ENCODE data around the gene CTIF.

Gene CTIF

DNA sequence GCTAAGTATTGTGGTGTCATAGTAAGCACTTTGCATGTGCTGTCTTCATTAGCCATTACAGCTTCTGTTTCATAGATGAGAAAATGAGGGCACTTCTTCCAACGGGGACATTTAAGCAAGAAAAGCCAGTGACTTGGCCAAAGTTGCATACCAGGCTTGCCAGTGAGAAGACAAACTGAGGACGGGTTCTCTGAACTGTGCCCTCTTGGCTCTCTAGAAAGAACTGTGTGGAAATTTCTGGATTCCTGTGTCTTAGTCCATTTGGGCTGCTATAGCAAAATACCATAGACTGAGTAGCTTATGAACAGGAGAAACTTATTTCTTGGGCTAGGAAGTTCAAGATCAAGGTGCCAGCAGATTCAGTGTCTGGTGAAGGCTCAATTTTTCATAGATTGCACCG lies 13.3 kb downstream of the CTIF start:
- DNase-seq = no peak

DNA sequence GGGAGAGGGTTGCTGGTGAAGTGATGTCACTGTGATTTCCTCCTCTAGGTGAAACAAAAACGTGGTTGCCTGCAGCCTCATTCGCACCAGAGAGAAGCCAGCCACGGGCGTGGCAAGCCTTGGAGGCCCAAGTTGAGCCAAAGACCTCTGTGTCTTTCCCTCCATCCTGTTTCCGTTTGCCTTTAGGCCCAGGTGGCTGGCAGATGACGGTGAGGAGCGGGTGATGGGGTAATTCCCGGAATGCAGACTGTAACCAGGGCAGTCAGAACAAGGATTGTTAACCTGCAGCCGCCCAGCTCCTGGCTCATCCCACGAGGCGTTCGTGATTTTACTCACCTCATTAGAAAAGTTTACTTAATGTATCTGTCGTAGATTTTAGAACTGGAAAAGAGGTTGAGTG lies 14.4 kb downstream of the CTIF start:
- no peak for DNase-seq

DNA sequence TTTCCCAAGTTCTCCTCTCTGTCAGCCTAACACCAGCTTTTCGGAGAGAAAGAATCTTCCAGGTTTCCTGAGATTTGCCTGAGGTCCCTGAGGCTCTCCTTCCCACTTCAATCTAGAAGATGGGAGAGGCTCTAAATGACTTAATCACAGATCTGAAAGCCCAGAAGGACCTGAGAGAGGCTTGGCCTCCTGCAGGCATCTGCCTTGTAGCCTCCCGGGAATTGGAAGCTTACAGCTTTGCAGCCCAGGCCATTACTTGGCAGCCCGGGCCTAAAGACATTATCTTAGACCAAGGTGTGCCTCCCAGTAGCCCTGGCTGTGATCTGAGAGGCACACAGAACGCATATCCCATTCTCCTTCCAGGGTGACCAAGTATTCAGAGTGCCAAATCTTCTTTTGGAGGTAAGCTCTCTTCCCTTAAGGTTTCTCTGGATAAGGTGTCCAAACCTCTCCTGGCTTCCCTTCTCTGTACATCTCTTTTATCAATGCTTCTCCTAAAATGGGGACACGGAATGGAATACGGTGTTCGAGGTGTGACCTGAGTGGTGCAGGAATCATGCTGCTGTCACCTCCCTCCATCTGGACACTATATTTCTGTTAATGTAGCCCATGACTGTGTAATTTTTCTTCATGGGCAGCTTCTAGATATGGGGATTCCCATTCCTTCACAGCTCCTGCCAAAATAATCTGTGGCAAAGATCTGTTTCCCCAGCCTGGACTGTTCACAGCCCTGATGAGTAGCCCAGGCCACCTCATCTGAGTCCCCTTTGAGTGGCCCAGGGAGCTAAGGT lies 16.0 kb downstream of the CTIF start:
- DNase-seq = no peak

DNA sequence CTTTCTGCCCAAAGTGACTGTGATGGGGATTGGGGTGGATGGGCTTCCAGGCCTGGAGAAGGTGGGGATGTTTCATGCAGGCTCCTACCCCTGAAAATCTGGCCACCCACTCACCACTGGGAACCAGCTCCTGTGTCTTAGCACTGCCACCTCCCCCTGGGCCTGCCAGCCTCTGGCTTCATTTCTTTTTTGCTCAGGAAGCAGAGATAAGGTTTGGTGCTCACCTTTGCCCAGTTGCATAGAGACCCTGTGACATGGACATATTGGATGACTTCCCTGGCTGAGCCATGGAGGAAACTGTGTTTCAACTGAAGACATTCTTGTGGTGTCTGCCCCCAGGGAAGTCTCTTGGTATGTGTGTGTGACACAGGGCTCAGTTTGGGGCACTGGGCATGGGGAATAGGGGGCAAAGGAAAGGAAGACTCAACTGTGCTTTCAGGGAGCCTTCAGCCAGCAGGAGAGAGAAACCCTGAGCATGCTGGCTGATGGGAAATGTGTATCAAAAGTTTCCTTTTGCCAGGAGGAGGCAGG lies 16.7 kb downstream of the CTIF start:
- DNase-seq = no peak

DNA sequence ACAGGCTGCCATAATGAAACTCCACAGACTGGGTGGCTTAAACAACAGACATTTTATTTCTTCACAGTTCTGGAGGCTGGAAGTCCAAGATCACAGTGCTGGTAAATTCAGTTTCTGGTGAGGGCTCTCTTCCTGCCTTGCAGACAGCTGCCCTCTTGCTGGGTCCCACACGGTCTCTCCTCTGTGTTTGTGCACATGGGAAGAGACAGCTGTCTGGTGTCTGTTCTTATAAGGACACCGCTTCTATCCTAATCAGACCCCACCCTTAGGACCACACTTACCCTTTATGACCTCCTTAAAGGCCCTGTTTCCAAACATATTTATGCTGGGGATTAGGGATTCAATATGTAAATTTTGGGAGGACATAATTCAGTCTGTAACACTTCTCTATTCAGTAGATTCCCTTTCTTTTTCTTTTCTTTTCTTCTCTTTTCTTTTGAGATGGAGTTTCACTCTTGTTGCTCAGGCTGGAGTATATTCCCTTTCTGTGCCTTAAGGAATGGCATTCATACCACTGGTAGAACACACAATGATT lies 18.9 kb downstream of the CTIF start:
- no peak for DNase-seq

DNA sequence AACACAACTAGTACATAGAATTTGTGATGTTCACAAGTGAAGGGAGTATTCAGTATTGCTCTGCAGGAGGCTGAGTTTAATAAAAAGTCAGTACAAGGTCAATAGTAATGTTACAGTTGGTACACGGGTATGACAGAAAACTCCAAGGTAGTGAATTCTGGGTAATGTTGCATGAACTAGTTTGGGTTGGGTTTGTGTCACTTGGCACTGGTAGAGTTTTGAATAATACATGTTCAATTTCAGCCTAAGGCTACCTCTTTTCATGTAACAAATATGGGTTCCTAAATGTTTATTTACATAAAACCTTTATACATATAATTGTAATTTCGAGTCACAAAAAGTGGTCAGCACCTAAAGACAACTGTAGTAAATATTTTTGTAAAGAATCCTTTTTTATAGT lies 19.4 kb downstream of the CTIF start:
- DNase-seq = no peak

DNA sequence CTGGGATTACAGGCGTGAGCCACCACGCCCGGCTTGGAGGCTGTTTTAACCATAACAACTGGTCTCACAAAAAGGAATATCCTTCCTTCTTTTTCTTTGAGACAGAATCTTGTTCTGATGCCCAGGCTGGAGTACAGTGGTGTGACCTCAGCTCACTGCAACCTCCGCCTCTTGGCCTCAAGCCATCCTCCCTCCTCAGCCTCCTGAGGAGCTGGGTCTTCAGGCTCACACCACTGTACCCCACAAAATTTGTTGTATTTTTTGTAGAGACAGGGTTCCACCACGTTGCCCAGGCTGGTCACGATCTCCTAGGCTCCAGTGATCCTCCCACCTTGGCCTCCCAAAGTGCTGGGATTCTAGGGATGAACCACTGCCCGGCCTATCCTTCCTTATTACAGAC lies 21.7 kb downstream of the CTIF start:
- no peak for DNase-seq

DNA sequence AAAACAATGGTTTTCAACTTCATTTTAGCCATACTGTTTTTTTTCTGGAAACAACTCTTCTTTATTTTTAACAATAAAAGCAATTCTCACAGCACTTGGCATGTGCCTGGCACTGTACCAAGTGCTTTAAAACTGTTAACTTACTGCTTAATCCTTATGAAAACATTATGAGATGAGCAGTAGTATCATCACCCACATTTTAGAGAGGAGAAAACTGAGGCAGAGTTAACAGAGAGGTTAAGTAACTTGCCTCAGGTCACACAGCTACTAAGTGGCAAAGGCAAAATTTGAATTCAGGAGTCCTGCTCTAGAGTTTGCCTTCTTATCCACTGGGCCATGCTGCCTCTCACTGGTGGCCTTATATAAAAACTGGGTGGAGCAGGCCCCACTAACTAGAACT lies 23.2 kb downstream of the CTIF start:
- no peak for DNase-seq

DNA sequence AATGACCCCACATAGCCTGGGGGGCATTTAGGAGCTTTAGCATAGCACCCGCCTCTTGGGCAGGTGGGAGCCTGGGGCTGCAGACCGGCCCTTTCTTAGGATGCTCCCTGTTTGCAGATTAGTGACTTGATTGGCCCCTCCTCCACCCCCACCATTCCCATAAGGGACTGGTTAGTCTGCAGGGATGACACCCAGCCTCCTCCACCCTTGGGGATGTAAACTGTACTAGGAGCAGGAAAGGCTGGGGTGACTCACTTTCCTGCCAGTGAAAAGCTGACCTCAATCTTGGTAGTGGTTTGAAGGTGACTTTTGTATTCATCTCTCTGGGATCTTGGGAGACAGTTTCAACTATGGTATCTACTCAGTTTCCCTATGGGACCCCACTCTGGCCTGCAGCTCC lies 24.2 kb downstream of the CTIF start:
- DNase-seq = peak; percentile 15

DNA sequence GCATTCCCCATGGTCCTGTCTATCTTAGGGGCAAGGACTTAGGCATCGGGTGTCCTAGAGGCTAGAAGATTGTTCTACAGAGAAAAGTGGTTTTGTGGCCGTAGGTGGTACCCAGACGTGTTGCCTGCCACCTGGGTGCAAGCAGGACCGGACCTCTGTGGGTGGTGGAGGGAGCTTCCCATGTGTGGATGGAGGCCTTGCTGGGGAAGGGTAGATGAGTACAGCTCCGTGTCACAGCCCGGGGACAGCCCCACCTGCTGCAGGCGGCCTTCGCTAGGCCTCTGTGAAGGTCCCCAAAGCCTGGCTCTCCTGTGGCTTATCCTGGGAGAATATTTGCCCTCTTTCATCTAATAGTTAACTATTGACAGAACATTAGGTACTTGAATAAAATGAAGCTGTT lies 25.3 kb downstream of the CTIF start:
- DNase-seq = no peak

DNA sequence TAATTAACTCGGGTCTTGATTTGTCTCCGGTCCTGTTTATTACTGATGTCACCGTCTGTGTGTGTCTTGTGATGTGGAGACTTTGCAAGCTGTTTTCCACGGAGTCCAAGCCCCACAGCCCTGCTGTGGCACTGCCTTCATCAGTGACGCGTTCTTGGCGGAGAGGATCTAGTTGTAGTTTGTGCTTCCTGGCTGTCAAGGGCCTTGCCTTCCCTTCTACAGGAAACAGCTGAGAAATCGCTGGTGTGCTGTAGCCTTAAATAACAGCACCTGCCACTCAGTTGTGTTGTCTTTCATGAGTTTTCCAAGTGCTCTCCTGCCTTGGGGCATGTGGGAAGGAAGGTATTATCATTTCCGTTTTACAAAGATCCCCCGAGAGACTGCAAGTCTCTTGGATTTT lies 26.3 kb downstream of the CTIF start:
- no peak for DNase-seq

DNA sequence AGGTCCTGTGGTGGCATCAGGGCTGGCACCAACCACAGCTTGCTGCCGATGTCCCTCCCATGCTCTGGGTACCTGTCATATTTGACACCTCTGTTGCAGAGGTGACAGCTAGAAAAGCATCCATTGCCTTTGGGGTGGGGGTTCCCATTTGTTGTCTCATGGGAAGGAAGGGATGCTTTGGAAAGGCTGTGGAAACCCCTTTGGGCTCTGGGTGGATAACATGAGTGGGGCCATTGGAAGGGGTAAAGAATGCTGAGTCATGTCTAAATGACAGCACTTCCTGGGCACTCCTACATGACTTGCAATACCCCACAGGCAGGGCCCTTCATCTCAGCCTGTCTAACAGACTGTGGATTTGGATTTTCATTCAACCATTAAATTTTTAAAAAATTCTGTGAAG lies 27.8 kb downstream of the CTIF start:
- no peak for DNase-seq

DNA sequence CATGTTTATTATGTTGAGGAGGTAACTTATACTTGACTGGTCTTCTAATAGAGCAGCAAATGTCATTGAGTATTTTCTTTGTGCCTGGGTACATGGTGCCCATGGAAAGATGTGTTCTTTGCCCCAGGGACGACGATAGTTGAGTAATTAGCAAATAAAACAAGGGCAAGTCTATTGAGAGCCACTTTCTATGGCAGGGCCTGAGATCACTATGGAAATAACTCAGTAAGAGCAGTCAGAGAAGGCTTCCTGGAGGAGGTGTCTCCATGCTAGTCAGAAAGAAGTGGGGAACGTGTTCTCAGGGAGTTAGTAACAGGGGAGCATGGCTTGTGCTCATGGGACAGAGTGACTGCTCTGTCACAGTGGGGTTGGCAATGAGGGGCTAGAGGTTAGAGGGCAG lies 28.6 kb downstream of the CTIF start:
- no peak for DNase-seq

DNA sequence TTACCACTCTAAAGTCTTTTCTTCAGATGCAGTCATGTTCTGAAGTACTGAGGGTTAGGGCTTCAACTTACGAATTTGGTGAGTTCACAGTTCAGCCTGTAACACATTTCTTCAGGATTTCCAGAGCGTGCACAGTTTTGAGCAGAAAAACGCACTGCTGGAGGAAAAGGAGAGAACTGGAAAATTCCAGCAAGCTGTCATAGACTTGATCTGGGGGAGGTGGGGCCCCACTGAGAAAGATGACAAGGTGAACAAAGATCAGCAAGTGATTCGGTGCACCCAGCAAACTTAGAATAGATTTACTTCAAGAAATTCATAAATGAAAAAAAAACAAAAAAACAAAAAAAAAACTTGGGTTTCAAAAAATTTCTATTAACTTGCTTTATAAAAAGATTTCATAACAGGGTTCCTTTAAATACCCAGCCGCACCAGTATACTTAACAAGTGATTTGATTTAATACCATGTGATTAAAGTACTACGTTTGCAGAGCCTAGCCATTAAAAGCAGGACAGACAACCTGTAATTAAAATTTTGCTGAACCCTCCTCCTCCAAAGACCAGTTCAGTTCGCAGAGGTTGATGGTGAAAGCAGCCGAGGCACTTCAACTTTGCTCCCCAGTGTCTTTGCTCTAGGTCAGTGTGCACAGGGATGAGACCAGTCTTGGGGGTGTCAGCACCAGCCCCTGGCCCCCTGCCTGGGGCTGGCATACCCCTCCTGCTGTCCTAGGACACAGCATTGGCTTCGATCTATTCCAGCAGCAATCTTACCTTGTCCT lies 30.5 kb downstream of the CTIF start:
- DNase-seq = no peak

DNA sequence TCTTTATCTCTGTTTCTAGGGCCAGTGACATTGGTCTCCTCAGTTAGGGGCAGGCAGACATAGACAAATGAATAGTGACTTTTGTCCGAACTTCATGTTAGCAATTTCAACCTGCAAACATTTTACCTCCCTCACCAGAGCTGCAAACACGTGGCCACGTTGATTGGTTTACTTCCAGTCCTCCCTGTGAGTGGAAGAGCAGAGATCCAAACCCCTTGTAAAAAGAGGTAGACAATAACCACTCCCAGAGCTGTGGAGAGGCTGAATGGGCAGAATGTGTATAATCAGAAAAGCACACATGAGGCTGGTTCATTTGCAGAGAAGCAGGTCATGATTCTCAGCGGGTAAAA lies 31.1 kb downstream of the CTIF start:
- no peak for DNase-seq

DNA sequence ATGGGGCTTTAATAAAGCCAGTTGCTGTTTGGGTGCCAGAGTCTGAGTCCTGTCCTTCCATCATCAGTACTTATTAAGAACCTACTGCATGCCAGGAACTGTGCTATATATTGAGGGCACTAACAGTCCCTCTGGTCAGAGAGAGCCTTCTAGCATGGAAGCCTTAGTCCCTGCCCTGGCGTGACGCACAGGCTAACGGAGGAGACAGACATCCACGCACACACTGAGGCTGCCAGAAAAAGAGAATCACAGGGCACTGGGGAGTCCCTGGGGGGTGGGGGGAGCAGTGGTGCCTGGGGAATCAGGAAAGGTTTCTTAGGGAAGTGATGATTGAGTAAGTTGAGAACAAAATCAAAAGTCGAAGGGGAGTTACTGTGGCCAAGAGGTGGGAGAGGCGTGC lies 31.5 kb downstream of the CTIF start:
- no peak for DNase-seq

DNA sequence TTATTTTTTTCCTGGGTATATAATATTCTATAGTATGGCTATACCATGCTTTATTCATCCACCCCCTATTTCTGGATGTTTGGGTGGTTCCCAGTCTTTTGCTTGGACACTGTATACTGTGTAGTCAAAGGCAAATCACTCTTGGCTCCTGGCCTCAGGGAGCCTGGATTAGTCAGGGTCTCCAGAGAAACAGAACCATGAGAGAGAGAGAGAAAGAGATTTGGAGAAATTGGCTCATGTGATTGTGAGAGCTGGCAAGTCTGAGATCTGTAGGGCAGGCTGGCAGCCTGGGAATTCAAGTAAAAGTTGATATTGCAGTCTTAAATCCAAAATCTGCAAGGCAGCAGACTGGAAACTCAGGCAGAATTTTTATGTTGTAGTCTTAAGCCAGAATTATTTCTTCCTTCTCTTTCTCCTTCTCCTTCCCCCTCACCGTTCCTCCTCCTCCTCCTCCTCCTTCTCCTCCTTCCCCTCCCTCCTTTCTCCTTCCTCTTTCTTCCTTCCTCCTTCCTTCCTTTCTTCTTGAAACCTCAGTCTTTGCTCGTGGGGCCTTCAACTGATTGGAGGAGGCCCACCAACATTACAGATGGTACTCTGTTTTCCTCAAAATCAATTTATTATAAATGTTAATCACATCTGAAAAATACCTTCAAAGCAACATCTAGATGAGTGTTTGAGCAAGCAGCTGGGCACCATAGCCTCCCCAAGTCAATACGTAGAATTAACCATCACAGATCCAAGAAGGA lies 33.0 kb downstream of the CTIF start:
- DNase-seq = no peak

DNA sequence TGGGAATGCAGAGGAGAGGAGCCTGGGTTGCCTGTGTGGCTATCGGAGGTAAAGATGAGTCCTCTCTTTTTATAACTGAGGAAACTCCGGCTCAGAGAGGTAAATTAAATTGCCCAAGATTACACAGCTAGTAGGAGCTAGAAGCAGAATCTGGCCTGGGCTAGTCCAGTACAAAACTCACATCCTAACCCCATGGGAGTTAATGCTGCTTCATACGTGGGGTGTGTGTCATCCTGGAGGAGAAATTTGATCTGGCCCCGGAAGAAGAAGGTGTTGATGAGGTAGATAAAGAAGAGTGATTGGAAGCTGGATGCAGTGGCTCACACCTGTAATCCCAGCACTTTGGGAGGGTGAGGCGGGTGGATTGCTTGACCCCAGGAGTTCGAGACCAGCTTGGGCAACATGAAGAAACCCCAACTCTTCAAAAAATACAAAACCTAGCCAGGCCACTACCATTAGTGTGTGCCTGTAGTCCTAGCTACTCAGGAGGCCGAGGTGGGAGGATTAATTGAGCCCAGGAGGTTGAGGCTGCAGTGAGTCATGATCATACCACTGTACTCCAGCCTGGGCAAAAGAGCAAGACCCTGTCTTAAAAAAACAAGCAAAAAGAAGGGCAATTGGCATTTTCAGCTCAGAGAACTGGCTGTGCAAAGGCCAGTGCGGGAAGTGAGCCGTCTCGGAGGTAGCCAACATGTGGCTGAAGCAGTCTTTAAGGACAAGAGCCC lies 33.7 kb downstream of the CTIF start:
- no peak for DNase-seq

DNA sequence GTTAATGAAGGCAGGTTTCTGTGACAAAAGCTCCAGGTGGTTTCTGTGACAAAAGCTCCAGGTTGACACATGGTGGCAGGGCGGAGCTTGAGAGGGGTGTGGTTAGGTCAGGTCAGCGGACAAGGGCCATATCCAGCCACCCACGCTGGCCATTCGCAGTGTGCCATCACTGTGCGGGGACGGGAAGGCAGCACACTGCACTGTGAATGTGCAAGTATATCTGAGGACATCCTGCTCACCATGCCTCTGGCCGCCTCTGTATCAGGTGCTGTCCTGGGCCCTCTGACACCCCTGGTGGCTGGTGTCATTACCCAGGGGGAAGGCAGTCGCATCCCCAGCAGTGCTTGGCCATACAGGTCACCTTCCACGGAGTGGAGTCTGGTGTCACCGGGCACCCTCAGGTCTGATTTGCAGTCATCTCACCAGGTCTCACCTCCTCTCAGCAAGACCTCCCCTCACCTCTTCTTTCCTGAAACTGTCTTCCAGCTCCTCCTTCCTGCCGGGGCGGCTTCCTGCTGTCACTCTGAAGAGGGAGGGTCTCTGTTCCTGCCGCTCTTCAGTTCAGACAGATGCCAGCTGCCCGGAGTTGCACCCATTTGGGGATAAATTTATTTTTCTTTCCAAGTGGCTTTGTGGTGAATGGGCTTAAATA lies 34.9 kb downstream of the CTIF start:
- DNase-seq = no peak

DNA sequence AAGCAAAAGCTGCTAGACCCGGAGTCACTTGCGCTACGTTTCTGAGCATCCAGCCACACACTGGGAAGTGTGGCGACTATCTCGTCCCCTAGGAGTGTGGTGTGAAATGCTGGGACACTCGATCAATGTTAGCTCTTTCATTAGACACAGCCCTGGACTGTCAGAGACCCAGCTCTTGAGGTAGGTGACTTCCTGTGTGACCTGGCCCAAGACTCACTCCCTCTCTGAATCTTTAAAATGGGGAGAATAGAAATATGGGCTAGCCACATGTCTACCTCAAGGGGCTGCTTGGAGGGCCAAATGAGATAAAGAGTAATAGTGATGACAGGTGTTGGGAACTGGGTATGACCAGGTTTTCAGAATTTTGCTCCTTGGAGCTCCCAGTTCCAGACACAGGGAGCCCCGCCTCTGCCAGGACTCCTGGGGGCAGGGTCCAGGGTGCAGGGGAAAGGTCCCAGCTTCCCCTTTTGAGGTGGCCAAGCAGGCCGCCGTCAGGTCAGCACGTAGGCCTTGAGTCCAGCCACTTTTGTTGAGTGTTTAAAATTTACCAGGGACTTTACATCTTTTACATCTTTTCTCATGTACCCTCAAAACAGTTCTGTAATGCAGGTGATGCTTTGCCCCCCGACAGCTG lies 36.0 kb downstream of the CTIF start:
- DNase-seq = no peak

DNA sequence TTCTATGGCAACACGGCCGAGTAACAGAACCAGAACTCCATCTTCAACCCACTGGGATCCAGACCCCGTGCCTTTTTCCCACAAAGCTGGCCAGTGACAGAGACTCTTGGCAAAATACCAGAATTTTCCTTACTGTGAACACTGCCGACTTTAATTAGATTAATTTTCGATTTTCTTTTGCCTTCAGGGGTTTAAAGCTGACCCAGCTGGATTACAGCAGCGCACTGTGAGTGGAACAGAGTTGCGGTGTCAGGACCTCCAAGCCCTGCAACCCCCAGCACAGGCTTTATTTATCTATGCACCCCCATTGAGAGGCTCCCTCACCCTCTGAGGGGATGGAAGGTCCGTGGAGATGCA lies 36.4 kb downstream of the CTIF start:
- DNase-seq = no peak

Measured in amniotic stem cell (primary cell).